Placental epithelial cell (primary cell): ENCODE measurements around the gene NACA2. TPM values are rescaled to one million over a fixed set of nuclear protein-coding genes. Genes with fewer than 3 reads are reported as not detected.

Experiments used
- total RNA-seq: library from RNA; depleted of rRNA; stranded (reverse); fragments of >200 nt; gene quantifications from 2 replicates; pipeline ENCODE4 v1.2.3, GENCODE V29; 2012

The NACA2 gene
- total RNA-seq: not detected in 2 replicates

DNA sequence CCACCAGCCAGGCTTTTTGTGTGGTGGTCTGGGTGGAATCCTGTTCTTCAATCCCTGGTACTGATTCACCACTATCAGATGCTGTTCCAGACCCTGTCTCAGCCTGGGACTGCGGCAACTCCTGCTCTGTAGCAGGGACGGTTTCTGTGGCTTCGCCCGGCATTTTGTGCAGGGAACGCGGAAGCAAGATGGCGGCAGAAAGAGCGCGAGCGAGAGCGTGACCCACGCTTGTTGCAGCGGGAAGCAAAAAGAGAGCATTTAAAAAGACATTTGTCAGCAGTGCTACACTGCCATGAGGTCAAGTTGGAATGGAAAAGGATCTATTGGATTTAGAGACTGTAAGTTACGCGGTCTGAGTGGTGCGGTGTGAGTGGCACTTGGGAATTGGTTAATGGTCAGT is at the start of gene NACA2:
TSS of gene NACA2 (minus strand) at position 202 of the 400 bp plus-strand sequence. CDS start at position 163, 39 bp downstream.

Other genes starting within 250 kb of the NACA2 start
- gene TBX2, start 191.4 kb downstream of the NACA2 start, total RNA-seq: under 0.01 TPM in 1 of 2 replicates, not detected in the other
- gene TBX4, start 138.8 kb downstream of the NACA2 start, total RNA-seq: not detected in 2 replicates